ENCODE data around the gene CABP2. TPM values are rescaled to one million over a fixed set of nuclear protein-coding genes. Genes with fewer than 3 reads are reported as not detected.

CABP2 gene
- total and polyA plus RNA-seq, 2 donors from 2014 or later: not detected

DNA sequence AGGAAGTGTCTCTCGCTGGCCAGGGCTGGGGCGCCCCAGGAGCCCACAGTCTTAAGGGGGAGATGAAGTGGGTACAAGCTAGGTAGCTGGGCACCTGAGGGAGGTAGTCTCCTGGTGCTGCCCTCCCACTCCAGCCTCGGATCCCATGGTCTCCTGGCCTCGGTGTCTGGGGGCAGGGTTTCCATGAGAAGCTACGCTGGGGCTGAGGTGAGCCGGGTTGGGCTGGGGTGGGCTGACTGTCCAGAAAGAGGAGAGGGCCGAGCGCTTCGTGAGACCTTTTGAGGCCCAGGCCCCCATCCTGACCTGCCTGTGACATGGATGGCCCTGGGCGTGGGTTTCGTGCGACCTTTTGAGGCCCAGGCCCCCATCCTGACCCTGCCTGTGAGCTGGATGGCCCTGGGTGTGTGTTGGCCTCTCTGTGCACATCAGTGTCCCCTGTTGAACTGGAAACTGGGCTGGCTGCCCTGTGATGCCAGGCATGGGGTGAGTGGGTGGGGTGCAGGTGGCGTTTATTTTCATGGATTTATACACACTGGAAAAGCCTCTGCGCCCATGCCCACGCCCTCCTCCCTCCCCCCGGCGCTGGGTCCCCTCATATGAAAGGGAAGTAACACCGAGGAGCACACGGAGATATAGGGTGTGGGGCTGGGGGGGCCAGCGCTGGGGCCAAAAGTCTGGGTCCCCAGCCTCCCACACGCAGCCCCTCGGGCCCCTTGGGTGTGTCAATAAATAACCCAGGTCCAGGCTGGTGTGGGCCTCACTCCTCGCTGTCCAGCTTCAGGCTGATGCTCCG lies 31.8 kb downstream of the CABP2 start:
- FAIRE-seq (no peak), DNase-seq (peak in 1 of 5 donors; percentile 51)
- intact Hi-C loops (cut with DNase I): no loop called here
- Histone ChIP-seq H3K27me3 (ENCODE audit: control insufficient read depth, insufficient read depth, low read length) (no peaks in the 10 kb centered on the region), H3K36me3 (ENCODE audit: control insufficient read depth in 2 of 3, insufficient read depth in 3 of 3, low read length in 3 of 3) (peaks cover 0 to 17% (median 2%) of the 10 kb centered on the region in 3 donors), H3K9me3 (ENCODE audit: control insufficient read depth in 2 of 3, insufficient read depth in 1 of 3, low read length in 3 of 3) (no peaks in the 10 kb centered on the region), H3K9ac (ENCODE audit: low read length in 3 of 3) (no peak overlapping the region), H3K4me1 (ENCODE audit: control insufficient read depth in 2 of 3, insufficient read depth in 2 of 3, low read depth in 1 of 3, low read length in 3 of 3) (no peaks in the 10 kb centered on the region), H3K4me3 (ENCODE audit: low read length in 3 of 3) (no peak overlapping the region), H3K27ac (ENCODE audit: low read depth in 2 of 2, low read length in 2 of 2) (no peak overlapping the region)
- TF ChIP-seq, protein P1, sequence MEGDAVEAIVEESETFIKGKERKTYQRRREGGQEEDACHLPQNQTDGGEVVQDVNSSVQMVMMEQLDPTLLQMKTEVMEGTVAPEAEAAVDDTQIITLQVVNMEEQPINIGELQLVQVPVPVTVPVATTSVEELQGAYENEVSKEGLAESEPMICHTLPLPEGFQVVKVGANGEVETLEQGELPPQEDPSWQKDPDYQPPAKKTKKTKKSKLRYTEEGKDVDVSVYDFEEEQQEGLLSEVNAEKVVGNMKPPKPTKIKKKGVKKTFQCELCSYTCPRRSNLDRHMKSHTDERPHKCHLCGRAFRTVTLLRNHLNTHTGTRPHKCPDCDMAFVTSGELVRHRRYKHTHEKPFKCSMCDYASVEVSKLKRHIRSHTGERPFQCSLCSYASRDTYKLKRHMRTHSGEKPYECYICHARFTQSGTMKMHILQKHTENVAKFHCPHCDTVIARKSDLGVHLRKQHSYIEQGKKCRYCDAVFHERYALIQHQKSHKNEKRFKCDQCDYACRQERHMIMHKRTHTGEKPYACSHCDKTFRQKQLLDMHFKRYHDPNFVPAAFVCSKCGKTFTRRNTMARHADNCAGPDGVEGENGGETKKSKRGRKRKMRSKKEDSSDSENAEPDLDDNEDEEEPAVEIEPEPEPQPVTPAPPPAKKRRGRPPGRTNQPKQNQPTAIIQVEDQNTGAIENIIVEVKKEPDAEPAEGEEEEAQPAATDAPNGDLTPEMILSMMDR (IDR thresholded peaks at IDR 0.05; ENCODE audit: borderline replicate concordance, extremely low read depth, insufficient read depth): no peak

DNA sequence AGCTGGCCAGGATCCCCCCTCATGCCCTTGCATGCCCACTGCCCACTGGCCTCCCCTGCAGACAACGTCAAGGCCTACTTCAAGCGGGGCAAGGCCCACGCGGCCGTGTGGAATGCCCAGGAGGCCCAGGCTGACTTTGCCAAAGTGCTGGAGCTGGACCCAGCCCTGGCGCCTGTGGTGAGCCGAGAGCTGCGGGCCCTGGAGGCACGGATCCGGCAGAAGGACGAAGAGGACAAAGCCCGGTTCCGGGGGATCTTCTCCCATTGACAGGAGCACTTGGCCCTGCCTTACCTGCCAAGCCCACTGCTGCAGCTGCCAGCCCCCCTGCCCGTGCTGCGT lies 32.5 kb downstream of the CABP2 start:
- DNase-seq (peak in 1 of 5 donors; percentile 68), FAIRE-seq (no peak)
- Histone ChIP-seq H3K36me3 (ENCODE audit: control insufficient read depth in 2 of 3, insufficient read depth in 3 of 3, low read length in 3 of 3) (peaks cover 0 to 17% (median 2%) of the 10 kb centered on the region in 3 donors), H3K4me1 (ENCODE audit: control insufficient read depth in 2 of 3, insufficient read depth in 2 of 3, low read depth in 1 of 3, low read length in 3 of 3) (no peaks in the 10 kb centered on the region), H3K9me3 (ENCODE audit: control insufficient read depth in 2 of 3, insufficient read depth in 1 of 3, low read length in 3 of 3) (no peaks in the 10 kb centered on the region), H3K4me3 (ENCODE audit: low read length in 3 of 3) (no peak overlapping the region), H3K27ac (ENCODE audit: low read depth in 2 of 2, low read length in 2 of 2) (no peak overlapping the region), H3K9ac (ENCODE audit: low read length in 3 of 3) (no peak overlapping the region), H3K27me3 (ENCODE audit: control insufficient read depth, insufficient read depth, low read length) (no peaks in the 10 kb centered on the region)
- TF ChIP-seq, protein P1 (IDR thresholded peaks at IDR 0.05; ENCODE audit: borderline replicate concordance, extremely low read depth, insufficient read depth): no peak
- intact Hi-C loops (cut with DNase I): no loop called here

DNA sequence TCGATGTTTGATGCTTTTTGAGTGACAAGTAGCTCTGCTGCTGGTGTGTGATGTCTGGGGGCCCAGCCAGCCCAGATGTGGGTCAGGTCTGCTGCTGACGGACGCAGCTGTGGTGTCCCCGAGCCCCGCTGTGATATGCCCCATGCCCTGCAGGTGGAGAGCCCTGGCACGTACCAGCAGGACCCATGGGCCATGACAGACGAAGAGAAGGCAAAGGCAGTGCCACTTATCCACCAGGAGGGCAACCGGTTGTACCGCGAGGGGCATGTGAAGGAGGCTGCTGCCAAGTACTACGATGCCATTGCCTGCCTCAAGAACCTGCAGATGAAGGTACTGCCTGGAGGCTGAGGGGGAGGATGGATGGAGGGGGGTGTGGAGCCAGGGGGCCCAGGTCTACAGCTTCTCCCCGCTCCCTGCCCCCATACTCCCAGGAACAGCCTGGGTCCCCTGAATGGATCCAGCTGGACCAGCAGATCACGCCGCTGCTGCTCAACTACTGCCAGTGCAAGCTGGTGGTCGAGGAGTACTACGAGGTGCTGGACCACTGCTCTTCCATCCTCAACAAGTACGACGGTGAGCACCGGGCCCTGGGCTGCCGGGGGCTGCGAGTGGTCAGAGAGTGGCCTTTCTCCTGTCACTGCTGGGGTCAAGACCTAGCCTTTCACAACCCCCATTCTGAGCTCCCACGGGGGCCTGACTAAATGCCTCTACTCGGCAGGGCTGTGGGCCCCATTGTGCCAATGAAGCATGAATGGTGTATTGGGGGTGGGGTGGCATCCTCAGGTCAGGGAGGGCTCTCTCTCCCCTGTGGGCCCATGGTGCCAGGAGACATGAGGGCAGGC lies 33.1 kb downstream of the CABP2 start:
- H3K36me3 ChIP-seq (ENCODE audit: control insufficient read depth in 2 of 3, insufficient read depth in 3 of 3, low read length in 3 of 3): peaks cover 0 to 17% (median 2%) of the 10 kb centered on the region in 3 donors
- intact Hi-C loops (cut with DNase I): no loop called here
- FAIRE-seq: no peak

More for the DNA sequence above, 33.1 kb downstream of the CABP2 start:
- DNase-seq: peak in 1 of 5 donors; percentile 38
- Histone ChIP-seq H3K9me3 (ENCODE audit: control insufficient read depth in 2 of 3, insufficient read depth in 1 of 3, low read length in 3 of 3) (no peaks in the 10 kb centered on the region), H3K9ac (ENCODE audit: low read length in 3 of 3) (no peak overlapping the region), H3K27me3 (ENCODE audit: control insufficient read depth, insufficient read depth, low read length) (no peaks in the 10 kb centered on the region), H3K27ac (ENCODE audit: low read depth in 2 of 2, low read length in 2 of 2) (no peak overlapping the region), H3K4me3 (ENCODE audit: low read length in 3 of 3) (no peak overlapping the region), H3K4me1 (ENCODE audit: control insufficient read depth in 2 of 3, insufficient read depth in 2 of 3, low read depth in 1 of 3, low read length in 3 of 3) (no peaks in the 10 kb centered on the region)
- TF ChIP-seq, protein P1 (IDR thresholded peaks at IDR 0.05; ENCODE audit: borderline replicate concordance, extremely low read depth, insufficient read depth): no peak

Data from kidney (tissue), 14 donors.